Amygdala (tissue), 56 donors: ENCODE measurements around the gene GARNL3.
A peak's percentile ranks its signal among the peaks of the same experiment; 100 is the strongest.

ENCODE experiments used
- DNase-seq, 56 donors: peaks; one replicate each; lab custom pipeline; 2025; lab: John Stamatoyannopoulos, UW

The GARNL3 gene

DNA sequence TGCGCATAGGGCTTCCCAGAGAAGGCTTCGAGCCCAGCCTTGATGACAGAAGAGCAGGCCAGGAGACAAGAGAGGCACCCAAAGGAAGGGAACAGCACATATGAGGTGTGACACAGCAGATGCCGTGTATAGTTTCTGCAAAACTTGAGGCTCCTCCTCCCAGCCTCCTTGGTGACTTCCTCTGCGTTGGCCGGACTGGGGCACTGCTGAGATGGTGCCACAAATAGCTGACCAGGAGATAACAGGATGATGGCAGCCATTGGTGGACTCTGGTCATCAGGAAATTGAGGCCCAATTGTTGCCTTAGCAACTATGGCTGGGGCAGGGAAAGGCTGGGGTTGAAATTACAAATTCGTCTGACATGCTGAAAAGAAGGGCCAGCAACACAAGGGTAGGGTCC is 154.8 kb downstream of the GARNL3 start:
- no peak for DNase-seq

DNA sequence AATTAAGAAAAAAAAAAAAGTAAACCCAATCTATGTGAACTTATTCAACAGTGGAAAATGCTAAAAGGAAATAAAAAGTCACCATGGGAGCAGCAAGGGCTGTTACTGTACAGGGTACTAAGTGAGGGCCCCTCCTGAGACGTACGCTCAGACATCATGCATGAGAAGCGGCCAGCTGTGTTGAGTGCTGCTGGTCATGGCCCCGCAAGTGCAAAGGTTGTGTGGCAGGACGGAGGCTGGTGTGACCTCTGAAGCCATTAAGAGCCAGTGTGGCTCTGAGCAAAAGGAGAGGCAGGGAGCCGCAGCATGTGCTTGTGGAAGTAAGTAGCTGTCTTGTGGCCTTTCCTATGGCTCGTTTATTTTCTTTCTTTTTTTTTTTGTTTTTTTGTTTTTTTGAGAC is 156.5 kb downstream of the GARNL3 start:
- no peak for DNase-seq

DNA sequence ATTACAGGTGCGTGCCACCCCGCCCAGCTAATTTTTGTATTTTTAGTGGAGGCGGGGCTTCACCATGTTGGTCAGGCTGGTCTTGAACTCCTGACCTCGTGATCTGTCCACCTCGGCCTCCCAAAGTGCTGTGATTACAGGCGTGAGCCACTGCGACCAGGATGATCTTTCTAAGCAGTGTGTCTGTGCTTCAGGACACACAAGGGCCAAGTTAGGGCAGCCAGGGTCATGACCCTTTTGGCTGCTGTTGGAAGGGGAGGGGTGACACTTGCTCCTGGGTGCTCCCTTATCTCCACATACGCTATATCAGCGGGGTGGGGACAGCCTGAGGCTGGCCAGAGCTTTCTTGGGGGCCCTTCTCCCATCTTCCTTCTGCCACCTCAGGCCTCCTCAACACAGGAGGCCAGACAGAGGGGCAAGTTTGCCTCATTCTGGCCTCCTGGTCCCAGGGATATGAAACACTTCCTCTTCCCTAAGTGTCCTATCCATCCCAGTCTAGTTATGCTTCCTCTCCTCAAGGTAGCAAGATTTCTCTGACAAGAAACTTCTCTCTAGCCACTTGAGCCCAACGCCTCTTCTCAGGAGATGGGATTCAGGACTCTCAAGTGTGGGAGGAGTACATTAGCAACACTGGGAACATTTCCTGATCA is 157.7 kb downstream of the GARNL3 start:
- no peak for DNase-seq

DNA sequence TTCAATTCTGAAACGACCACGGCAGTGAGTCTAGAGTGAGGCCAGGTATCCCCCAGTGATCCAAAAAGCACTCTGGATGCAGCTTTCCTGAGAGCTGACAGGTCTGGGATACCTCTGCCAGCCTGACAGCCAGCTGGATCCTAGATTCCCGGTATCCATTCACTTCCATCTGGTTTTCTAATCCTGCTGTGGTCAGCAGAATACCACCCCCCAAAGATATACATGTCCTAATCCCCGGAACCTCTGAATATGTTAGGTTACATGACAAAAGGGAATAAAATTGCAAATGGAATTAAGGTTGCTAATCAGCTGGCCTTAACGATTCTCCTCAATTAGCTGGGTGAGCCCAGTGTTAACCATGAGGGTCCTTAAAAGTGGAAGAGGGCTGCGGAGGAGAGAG is 158.2 kb downstream of the GARNL3 start:
- DNase-seq: no peak

DNA sequence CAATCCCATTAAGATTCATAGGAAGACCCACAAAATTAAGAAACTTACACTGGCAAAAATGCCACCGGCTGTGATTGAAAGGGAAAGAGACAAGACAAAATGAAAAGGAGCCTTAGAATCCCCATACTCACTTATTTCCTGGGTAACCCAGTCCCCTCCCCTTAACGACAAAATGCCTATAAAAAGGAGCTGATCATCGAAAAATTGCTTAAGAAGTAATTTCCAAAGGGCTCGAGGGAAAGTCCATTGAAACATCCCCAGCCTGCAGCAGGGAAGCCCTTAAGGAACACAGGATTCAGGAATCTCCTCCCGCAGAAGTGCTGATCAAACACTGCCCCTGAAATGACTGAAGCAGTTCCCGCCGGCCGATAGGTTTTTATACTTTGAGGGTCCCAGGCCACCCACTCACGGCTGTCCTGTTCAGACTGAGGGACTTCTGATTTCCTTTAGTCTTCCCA is 158.9 kb downstream of the GARNL3 start:
- no peak for DNase-seq

DNA sequence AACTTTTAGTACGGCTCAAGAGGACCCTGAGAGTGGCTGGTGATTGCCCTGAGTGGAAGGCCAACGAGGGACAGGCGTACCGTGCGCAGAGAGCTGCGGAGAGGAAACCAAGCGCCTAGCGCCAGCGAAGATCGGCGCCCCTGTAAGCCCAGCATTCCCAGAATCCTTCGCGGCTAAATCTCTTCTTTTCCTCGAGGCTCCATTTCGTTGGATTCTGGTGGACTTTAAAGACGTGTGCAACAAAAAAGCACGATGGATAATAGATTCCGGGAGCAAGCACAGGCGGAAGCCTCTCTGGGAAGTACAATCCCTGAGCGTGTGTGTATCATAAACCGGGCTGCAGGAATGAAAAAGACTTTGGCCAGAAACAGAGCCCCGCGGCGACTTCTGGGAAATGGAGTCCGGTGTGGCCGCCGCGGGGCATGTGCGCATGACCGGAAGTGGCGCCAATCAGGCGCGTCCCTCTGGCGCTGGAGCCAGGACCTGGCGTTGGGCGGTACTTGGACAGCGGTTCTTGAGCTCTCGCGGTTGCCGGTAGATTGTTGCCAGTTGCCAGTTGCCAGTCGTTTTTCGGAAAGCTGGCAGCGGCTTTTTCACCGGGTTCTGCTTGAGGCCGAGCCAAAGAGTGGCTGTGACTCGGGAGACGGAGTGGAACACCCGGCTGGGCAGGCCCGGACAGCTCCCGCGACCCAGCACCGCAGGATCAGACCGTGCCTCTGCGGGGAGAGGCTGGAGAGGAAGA is 159.5 kb downstream of the GARNL3 start, which contains the start of gene ZNF79:
Gene ZNF79, plus strand, starts transcription at position 449 of the 742 bp plus-strand sequence. CDS start 406 bp downstream, outside the sequence.
- DNase-seq: peak; percentile 64 to 96 (median 88)

DNA sequence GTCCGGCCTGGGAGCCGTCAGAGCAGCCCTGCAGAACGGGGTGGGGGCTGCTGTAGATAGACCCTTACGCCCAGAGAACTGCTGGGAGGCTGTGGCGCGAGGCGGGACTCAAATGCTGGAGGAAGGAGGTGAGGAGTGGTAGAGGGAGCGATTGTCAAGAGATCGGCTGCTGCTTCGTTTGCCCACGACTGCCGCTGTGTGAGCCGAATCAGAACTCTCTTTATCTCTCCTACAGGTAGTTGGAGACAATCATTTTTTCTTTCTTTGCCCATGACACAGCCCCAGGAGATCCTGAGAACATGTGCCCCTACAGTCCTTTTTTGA is 160.1 kb downstream of the GARNL3 start:
- peak in 1 of 56 donors; percentile 59 for DNase-seq

DNA sequence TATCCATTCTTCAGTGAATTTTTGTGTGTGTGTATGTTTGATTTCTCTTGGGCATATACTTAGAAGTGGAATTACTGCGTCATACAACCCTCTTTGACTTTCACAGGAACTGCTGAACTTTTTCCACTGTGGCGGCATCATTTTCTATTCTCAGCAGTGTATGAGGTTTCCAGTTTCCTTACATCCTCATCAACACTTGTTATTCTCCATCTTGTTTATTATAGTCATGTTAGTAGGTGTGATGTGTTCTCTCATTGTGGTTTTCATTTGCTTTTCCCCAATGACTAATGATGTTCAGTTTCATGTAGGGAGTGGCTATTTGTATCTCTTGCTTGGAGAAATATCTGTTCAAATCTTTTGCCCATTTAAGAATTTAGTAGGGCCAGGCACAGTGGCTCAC is 162.2 kb downstream of the GARNL3 start:
- DNase-seq: no peak

DNA sequence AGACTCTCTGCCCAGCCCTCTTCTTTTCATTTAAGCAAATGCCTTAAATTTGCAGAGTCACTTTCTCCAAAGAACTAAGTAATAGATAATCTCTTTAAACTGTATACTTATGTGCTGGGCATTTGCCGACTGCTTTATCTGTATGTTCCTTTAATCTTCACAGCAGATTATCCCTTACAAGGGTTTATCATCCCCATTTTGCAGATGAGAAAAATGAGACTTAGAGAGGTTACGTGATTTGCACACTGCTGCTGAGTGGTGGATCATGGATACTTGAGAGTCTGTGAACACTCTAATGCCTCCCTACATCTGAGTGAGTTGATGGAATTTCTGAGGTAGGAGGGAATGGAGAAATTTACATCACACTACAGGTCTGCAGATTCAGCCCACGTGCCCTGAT is 163.8 kb downstream of the GARNL3 start:
- DNase-seq: no peak

DNA sequence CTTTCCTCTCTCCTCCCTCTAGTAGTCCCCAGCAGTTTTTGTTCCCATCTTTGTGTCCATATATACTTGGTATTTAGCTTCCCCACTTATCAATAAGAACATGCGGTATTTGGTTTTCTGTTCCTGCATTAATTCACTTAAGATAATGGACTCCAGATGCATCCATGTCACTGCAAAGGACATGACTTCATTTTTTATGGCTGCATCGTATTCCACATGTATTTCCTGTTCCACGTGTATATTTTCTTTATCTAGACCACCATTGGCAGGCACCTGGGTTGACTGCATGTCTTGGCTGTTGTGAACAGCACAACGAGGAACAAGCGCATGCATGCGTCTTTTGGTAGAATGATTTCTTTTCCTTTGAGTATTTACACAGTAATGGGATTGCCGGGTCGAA is 165.8 kb downstream of the GARNL3 start:
- DNase-seq: no peak

DNA sequence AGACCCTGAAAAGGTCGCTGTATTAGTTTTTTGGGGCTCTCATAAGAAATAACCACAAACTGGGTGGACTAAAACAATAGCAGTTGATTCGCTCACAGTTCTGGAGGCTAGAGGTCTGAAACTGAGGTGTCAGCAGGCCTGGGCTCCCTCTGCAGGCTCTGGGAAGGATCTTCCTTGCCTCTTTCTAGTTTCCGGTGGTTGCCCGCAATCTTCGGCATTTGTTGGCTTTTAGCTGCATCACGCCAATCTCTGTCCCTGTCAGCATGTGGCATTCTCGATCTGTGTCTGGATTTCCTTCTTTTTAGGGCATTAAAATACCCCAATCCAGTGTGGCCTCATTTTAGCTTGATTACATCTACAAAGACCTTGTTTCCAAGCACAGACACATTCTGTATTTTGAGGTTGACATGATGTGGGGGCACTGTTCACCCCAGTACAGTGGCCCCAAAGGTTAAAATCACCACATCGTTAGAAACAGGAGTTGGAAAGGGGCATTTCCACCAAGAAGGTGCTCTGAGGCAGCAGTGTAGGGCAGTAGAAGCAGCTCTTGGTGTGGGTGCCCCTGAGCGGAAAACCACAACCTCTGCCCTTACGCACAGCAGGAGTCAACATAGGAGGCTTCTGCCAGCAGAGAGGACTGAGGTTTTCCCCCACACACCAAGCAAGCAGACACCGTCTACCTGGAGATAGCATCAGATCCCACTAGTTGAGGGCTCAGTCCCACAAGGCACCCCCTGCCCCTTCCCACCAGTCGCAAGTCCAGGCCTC is 173.1 kb downstream of the GARNL3 start:
- no peak for DNase-seq

DNA sequence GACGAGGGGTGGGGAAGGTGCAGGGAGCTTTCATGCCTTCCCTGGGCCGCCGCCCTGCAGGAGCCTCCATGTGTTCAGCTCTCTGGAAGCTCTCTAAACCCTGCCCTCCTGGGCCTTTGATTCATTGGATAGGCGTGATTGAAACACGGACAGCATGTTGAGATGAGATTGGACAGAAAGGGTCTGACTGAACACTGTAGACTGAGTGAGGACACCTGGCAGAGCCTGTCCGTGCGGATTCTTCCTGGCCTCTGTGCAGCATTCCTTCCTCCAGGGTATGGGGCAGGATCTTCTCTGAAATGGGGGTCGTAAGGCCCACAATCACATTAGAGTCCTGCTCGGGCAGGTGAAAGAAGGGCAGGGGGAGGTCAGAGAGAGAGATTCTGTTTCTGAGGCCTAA is 173.8 kb downstream of the GARNL3 start:
- no peak for DNase-seq
